Transverse colon (tissue), 3 donors: ENCODE results near the gene TBL1X.

Experiments used
- EP300 ChIP-seq: sonication (generic); formaldehyde crosslinking; IDR thresholded peaks from one replicate; pipeline ENCODE4 v1.6.1; 2017; ENCODE audit warnings: antibody characterized with exemption, low read depth
- POLR2AphosphoS5 ChIP-seq, 3 donors: sonication (generic); formaldehyde crosslinking; IDR thresholded peaks; one replicate each; pipeline ENCODE4 v1.6.1; 2016; ENCODE audit warnings: antibody characterized with exemption in 3 of 3

- no peak for TF ChIP-seq EP300
- TF ChIP-seq POLR2AphosphoS5 (IDR thresholded peaks at IDR 0.05): no peak
Measured at GRCh38 chrX:9486786-9487387, 22.0 kb downstream of the TBL1X start.
